Erythroblast (primary cell): ENCODE measurements around the gene ETV7.
"Not testable (repeated sequence)": the region's sequence is repeated elsewhere in the genome, so short reads cannot be mapped to it uniquely, and the experiment has no call there.

ENCODE experiments used
- DNase-seq, 2 experiments: peaks; one replicate each; lab custom pipeline; 2025; lab: John Stamatoyannopoulos, UW
- GATA1 ChIP-seq: IDR thresholded peaks from 2 replicates; pipeline ENCODE4 v1.6.1; 2011; ENCODE audit warnings: low read depth, mild to moderate bottlenecking, control low read depth, low read length, moderate library complexity
- POLR2A ChIP-seq: IDR thresholded peaks from 2 replicates; pipeline ENCODE4 v1.6.1; 2011; ENCODE audit warnings: mild to moderate bottlenecking, low read length

The ETV7 gene

DNA sequence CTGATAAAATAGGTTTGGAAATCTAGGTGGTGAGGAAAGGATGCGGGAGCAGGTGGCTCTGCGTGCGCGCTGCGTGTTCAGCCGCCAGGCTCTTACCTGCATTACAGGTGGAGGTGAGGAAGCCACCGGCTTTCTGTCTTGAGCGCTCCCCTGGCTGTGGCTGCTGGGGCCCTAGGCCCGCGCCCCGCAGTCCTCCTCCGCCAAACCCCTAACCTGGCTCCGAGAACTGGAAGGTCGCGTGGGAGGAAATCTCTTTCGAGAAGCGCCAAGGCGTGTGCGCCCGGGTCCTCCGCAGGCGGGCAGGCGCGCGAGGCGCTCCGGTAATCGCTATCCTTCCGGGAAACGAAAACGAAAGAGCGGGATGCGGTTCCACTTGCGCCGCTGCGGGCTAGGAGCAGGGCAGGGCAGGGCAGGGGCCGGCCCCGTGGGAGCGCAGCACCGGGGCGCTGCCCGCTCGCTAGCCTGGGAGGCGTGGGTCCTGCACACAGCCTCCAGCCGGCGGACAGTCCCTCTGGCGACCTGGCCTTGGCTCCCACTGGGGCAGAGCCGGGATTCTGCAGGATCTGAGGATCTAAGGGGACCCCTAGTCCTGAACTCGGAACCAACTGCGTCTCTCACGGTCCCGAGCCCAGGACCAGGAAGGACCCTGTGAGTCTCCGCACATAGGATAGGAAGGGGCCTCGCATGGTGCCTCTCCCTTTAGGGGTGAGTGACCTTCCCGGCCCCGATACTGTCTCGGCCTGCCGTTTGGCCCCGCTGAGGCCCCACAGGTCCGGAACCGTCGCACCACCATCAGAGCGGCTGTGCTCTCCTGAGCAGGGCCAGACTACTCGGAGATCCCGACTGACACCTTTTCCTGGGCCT, at the start of gene ETV7:
Gene ETV7 (minus strand): TSS at position 230 of the 864 bp plus-strand sequence. CDS start 128 bp downstream, at position 102.
- DNase-seq: peak; percentile 25 to 51
- no peak for TF ChIP-seq GATA1
- TF ChIP-seq POLR2A: no peak

DNA sequence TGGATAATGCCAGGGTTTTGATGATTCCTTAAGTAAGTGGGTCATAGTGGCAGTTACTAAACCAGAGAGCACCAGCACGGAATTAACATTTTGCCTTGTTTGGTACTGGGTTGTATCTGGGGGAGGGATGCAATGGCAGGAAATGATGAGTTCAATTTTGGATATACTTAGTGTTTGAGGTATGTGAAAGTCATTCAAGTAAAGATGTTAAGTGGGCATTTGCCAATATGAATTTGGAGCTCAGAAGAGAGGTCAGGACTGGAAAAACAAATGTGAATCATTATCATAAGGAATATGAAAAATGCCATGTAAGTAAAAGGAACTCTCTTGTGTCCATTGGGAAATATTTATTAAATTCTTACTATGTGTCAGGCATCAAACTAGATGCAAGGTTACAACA, 49.0 kb upstream of the ETV7 start:
- DNase-seq: no peak
- TF ChIP-seq POLR2A (no peak), GATA1 (no peak)

DNA sequence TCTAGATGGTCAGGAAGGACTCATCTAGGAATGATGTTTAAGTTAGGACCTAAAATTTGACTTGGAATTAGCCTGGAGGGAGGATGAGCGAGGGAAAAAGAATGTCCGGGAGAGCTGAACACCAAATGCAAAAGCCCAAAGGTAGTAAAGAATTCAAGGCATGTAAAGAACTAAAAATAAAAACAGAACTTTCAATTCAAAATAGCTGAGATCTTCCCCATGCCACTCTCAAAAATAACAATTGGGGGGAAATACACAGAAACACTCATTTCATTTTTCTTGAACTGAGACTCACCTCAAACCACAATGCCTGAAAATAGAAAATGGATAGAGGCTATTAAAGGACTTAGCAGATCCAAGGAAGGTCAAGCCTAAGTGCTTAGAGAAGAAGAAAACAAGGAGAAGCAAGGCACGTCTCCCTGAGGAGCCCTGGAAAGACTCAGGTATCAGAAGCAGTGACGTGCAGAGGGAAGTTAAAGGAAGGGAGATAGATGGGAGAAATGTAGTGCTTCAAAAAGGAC, 44.7 kb upstream of the ETV7 start:
- DNase-seq: no peak
- TF ChIP-seq GATA1: no peak
- TF ChIP-seq POLR2A: no peak

DNA sequence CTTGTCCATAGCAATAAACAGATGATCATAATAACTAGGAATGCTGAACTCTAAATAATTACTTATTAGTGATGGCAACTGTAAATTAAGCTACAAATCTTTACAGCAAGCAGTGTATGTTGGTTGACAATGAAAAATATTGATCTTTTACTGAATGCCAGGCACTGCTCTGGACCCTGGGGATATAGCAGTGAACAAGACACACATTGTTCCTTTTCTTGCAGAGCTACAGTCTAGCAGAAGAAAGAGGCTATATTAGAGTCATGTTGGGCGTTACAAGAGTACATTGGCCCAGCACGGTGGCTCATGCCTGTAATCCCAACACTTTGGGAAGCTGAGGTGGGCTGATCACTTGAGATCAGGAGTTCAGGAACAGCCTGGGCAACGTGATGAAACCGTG, 43.7 kb upstream of the ETV7 start:
- TF ChIP-seq POLR2A (no peak), GATA1 (no peak)
- DNase-seq: no peak

DNA sequence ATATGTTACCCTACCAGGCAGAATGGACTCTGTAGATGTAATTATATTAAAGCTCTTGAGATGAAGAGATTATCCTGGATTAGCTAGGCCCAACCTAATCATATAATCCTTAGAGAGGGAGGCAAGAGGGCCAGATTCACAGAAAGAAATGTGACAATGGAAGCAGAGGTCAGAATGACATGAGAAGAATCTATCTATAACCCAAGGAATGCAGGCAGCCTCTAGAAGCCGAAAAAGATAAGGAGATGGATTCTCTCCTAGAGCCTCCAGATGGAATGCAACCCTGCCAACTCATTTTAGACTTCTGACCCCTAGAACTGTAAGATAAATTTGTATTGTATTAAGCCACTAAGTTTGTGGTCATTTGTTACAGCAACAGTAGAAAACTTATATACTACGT, 42.9 kb upstream of the ETV7 start:
- TF ChIP-seq GATA1 (no peak), POLR2A (no peak)
- no peak for DNase-seq

DNA sequence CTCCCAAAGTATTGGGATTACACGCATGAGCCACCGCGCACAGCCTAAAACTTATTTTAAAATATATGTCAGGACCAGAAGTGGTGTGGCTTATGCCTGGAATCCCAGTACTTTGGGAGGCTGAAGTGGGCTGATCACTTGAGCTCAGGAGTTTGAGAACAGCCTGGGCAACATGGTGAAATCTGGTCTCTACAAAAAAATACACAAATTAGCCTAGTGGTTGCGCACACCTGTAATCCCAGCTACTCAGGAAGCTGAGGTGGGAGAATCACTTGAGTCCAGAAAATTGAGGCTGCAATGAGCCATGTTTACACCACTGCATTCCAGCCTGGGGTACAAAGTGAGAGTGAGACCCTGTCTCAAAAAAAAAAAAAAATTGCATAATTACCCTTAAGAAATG, 41.4 kb upstream of the ETV7 start:
- DNase-seq: peak; percentile 6 to 30
- TF ChIP-seq GATA1 (no peak), POLR2A (no peak)

DNA sequence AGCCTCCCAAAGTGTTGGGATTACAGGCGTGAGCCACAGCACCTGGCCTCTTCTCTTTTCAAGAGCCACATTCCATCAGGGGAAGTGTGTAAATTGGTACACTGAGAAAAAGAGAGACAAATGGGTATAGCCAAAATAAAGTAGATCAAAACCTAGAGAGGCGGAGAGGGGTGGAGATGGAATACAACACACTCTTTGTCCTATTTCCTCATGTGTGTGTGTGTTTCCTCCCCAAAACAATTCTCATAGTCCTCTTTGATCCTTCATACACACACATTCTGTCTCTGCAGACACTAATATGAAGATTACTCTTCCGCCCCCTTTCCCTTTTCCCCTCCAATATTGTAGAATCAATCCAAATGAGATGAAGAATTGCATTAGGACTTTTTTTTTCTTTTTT, 39.2 kb upstream of the ETV7 start:
- no peak for DNase-seq
- TF ChIP-seq POLR2A (no peak), GATA1 (no peak)

DNA sequence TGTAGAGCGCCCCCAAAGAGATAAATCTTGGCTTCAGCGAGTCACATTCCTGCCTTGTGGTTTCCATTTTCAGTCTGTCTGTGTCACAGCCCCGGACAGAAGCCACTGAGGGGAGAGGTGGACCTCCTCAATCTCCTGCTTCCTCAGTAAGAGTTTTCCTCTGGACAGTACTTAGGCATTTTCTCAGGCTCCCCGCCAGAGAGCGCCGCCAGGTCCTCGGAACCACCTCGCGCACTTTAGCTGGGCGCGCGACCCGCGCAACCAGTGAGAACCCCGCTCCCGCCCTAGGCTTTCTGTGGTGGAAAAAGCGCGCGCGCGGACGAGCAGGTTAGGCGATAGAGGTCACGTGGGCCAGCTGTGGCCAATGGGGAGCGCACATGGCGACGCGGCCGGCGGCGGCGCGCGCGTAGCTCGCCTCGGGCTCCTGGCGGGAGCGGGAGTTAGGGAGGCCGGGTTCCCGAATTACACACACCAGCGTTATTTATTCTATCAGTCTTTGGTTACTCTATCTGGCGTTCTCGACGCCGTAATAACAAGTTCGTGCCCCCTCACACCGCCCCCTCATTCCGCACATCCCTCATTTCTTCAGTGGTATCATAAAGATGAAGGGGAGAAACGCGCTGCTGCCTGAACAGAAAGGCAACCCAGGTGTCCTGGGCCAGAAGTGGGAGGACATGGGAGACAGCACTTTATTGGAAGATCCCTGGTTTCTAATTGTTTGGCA, 35.8 kb upstream of the ETV7 start:
- peak; percentile 99 for DNase-seq
- TF ChIP-seq GATA1 (no peak), POLR2A (peak; percentile 96)

DNA sequence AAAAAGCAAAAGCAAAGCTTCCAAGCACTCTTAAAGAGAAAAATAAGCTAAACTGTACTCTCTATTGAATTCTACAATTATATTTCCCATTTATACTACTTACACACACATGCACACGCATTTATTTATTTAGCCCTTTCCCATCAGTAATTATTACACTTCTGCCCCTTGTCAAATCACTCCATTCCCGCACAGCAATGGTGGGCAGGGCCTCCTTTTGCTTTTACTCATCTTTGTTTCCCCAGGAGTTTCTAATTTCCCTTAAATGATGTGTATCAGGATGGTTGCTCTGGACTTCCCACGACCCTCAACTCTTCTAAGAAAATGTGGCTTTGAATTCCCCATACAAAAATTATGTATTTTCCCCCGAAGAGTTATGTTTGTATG, 35.2 kb upstream of the ETV7 start:
- TF ChIP-seq GATA1 (no peak), POLR2A (no peak)
- no peak for DNase-seq

DNA sequence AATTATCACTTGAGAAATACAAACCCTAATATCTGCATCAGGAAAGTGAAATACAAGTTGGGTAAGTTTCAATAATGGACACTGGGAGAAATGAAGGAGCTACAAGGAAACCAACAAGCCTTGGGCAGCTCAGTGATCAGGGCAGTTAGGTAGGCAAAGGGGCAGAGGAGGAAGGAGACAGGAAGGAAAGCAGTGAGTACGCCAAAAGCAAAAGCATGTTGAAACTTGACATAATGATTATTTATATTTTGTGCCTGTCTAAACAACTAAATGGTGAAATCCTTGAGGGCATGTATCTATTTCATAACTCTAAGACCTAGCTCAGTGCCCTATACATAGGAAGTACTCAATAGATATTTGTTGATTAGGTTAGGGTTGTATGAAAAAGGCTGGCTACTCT, 31.8 kb upstream of the ETV7 start:
- TF ChIP-seq POLR2A: no peak
- no peak for TF ChIP-seq GATA1
- DNase-seq: no peak

DNA sequence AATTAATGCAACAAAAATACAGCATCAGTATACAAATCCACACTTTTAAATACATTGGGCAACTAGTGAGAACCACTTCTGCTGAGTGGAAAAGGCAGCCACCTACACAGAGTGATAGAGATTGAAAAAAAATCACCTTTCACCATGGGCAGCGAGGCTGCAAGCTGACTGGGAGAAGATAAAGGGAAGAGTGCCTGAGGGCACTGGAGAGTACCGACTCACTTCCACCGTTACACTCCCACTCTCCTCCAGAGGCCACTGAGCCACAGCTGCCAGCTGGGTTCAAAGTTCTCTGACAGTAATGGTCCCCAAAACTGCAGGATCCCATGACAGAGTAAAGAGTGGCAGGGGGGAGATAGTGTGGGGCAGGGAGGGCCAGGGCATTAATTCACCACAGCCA, 31.1 kb upstream of the ETV7 start:
- no peak for DNase-seq
- no peak for TF ChIP-seq POLR2A
- TF ChIP-seq GATA1: no peak

DNA sequence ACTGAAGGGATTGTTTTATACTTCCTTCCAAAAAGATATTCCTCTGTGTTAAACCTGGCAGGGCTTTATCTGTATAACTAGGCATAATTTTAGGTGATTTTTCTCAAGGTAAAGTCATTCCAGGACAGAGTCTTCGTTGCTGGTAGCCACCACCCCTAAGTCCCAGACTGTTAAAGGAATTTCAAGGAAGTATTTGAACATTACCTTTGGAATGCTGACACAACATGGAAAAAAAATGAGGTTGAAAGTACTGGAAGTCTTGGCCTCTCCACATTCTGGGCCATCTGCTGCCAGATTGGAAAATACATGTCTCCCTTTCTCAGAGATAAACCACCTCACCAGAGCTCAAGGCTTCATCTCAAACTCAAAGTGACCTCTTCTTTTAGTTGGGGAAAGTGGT, 27.0 kb upstream of the ETV7 start:
- TF ChIP-seq GATA1: no peak
- TF ChIP-seq POLR2A: no peak
- DNase-seq: no peak

DNA sequence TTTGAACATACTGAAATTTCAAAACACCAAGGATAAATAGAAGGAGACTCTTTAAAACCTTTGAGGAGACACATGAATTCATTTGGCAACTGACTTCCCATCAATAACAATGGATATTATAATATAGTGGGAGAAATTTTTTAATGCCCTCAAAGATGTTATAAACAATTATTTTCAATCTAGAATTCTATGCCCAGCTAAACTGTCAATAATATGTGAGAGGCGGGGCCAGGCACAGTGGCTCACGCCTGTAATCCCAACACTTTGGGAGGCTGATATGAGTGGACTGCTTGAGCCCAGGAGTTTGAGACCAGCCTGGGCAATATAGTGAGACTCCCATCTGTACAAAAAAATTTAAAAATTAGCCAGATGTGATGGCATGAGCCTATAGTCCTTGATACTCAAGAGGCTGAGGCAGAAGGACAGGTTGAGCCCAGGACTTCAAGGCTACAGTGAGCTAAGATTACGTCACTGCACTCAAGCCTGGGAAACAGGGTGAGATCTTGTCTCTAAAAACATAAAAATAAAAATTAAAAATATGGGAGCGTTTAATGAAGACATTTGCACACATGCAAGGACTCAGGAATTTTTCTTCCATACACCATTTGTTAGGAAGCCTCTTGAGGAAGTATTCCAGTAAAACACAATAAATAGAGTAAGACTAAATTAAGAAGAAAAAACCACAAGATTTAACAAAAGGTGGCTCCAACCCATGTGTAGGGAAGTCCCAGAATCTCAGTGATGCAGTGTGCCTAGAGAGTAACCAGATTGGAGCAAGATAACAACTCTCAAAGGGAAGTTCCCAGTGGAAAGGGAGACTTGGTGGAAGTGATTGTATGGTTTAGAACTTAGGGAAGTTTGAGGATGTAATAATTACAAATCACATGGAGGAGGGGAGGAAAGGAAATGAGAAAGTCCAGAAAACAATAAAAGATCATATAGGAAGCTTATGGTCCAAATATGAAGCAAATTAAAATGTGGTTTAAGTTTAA, 26.3 kb upstream of the ETV7 start:
- TF ChIP-seq GATA1 (no peak), POLR2A (no peak)
- DNase-seq: no peak

DNA sequence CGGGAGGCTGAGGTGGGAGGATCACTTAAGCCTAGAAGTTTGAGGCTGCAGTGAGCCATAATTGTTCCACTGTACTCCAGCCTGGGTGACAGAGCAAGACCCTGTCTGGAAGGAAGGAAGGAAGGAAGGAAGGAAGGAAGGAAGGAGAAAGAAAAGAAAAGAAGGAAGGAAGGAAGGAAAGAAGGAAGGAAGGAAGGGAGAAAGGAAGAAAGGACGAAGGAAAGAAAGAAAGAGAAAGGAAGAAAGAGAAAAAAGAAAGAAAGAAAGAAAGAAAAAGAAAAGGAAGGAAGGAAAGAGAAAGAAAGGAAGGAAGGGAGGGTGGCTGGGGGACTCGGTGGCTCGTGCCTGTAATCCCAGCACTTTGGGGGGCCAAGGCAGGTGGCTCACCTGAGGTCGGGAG, 22.2 kb upstream of the ETV7 start:
- not testable (repeated sequence) for DNase-seq
